GM12875 (cell line): ENCODE measurements around the gene ALDH1A3.

Source experiments
- H3K4me3 ChIP-seq: one replicate; pipeline ENCODE4 v1.5.1; 2011; ENCODE audit warnings: low read depth, low read length, control low read depth
- CTCF ChIP-seq: IDR thresholded peaks from 2 replicates; pipeline ENCODE4 v1.5.1; 2011; ENCODE audit warnings: low read depth, mild to moderate bottlenecking, control low read depth, inconsistent platforms, low read length, moderate library complexity, borderline replicate concordance; ENCODE audit not compliant: insufficient read depth

Gene ALDH1A3

GRCh38 chr15:100891307-100892012 lies 11.8 kb downstream of the ALDH1A3 start:
- no peak overlapping the region for H3K4me3 ChIP-seq
- no peak for TF ChIP-seq CTCF

- no peak overlapping the region for H3K4me3 ChIP-seq
- TF ChIP-seq CTCF: no peak
Observed at GRCh38 chr15:100892013-100892355, 12.4 kb downstream of the ALDH1A3 start.

- no peak overlapping the region for H3K4me3 ChIP-seq
- TF ChIP-seq CTCF: no peak
Observed at GRCh38 chr15:100893261-100893963, 13.8 kb downstream of the ALDH1A3 start.

GRCh38 chr15:100893964-100894295 lies 14.3 kb downstream of the ALDH1A3 start:
- TF ChIP-seq CTCF: no peak
- H3K4me3 ChIP-seq: no peak overlapping the region

GRCh38 chr15:100895721-100896120 lies 16.1 kb downstream of the ALDH1A3 start:
- H3K4me3 ChIP-seq: no peak overlapping the region
- TF ChIP-seq CTCF: no peak

- TF ChIP-seq CTCF: no peak
- H3K4me3 ChIP-seq: no peak overlapping the region
Observed at GRCh38 chr15:100897221-100898151, 17.9 kb downstream of the ALDH1A3 start.
